ENCODE data around the gene KANK4.

Gene KANK4

GRCh38 chr1:62335656-62336055 lies 16.4 kb upstream of the KANK4 start:
- TF ChIP-seq NFIC (IDR thresholded peaks at IDR 0.05) (no peak), TAF1 (IDR thresholded peaks at IDR 0.05; ENCODE audit: low read depth) (no peak), REST (IDR thresholded peaks at IDR 0.05; ENCODE audit: low read depth) (no peak), FOXM1 (IDR thresholded peaks at IDR 0.05; ENCODE audit: borderline replicate concordance, low read depth) (no peak), YY1 (IDR thresholded peaks at IDR 0.05; ENCODE audit: low read depth) (no peak), EGR1 (IDR thresholded peaks at IDR 0.05) (no peak), TEAD4 (IDR thresholded peaks at IDR 0.05) (no peak), CREB1 (IDR thresholded peaks at IDR 0.05; ENCODE audit: low read depth) (no peak), TCF12 (IDR thresholded peaks at IDR 0.05; ENCODE audit: low read depth) (no peak), CEBPB (IDR thresholded peaks at IDR 0.05) (no peak), ZBTB7A (IDR thresholded peaks at IDR 0.05; ENCODE audit: low read depth) (no peak), RAD21 (IDR thresholded peaks at IDR 0.05; ENCODE audit: low read depth) (no peak)
- TF ChIP-seq, protein P1, sequence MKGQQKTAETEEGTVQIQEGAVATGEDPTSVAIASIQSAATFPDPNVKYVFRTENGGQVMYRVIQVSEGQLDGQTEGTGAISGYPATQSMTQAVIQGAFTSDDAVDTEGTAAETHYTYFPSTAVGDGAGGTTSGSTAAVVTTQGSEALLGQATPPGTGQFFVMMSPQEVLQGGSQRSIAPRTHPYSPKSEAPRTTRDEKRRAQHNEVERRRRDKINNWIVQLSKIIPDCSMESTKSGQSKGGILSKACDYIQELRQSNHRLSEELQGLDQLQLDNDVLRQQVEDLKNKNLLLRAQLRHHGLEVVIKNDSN (IDR thresholded peaks at IDR 0.05): no peak

- no peak for TF ChIP-seq NFIC (IDR thresholded peaks at IDR 0.05)
- TF ChIP-seq ZBTB7A (IDR thresholded peaks at IDR 0.05; ENCODE audit: low read depth): no peak
- TF ChIP-seq CREB1 (IDR thresholded peaks at IDR 0.05; ENCODE audit: low read depth): no peak
- TF ChIP-seq, protein P2, sequence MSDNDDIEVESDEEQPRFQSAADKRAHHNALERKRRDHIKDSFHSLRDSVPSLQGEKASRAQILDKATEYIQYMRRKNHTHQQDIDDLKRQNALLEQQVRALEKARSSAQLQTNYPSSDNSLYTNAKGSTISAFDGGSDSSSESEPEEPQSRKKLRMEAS (IDR thresholded peaks at IDR 0.05): no peak
- TF ChIP-seq YY1 (IDR thresholded peaks at IDR 0.05; ENCODE audit: low read depth): no peak
- no peak for TF ChIP-seq EP300 (IDR thresholded peaks at IDR 0.05; ENCODE audit: borderline replicate concordance)
- no peak for TF ChIP-seq CEBPB (IDR thresholded peaks at IDR 0.05)
- TF ChIP-seq RAD21 (IDR thresholded peaks at IDR 0.05; ENCODE audit: low read depth): no peak
- no peak for TF ChIP-seq FOXM1 (IDR thresholded peaks at IDR 0.05; ENCODE audit: borderline replicate concordance, low read depth)
- TF ChIP-seq EGR1 (IDR thresholded peaks at IDR 0.05): no peak
- TF ChIP-seq TEAD4 (IDR thresholded peaks at IDR 0.05): no peak
- no peak for TF ChIP-seq TAF1 (IDR thresholded peaks at IDR 0.05; ENCODE audit: low read depth)
- no peak for TF ChIP-seq TCF12 (IDR thresholded peaks at IDR 0.05; ENCODE audit: low read depth)
- no peak for TF ChIP-seq REST (IDR thresholded peaks at IDR 0.05; ENCODE audit: low read depth)
- TF ChIP-seq, protein P1 (IDR thresholded peaks at IDR 0.05): no peak
Observed at GRCh38 chr1:62334434-62334985, 15.3 kb upstream of the KANK4 start.

DNA sequence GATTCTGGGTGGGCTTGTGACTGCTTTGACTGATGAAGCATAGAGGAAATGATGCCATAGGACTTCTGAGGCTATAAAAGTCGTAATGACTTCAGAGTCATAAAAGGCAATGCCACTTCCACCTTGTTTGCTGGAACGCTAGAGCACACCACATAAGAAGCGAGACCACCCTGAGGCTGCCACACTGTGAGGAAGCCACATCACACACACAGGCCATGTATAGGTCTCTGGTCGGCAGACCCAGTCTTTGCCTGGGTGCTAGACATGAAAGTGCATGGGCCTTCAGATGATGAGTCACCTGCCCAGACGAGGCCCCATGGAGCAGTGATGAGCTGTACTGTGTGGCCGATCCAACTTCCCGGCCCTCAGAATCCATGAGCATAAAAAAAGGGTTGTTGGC lies 14.2 kb upstream of the KANK4 start:
- TF ChIP-seq CEBPB (IDR thresholded peaks at IDR 0.05) (no peak), REST (IDR thresholded peaks at IDR 0.05; ENCODE audit: low read depth) (no peak), NFIC (IDR thresholded peaks at IDR 0.05) (no peak), ZBTB7A (IDR thresholded peaks at IDR 0.05; ENCODE audit: low read depth) (no peak), EGR1 (IDR thresholded peaks at IDR 0.05) (no peak), YY1 (IDR thresholded peaks at IDR 0.05; ENCODE audit: low read depth) (no peak), TEAD4 (IDR thresholded peaks at IDR 0.05) (no peak), TAF1 (IDR thresholded peaks at IDR 0.05; ENCODE audit: low read depth) (no peak), TCF12 (IDR thresholded peaks at IDR 0.05; ENCODE audit: low read depth) (no peak), EP300 (IDR thresholded peaks at IDR 0.05; ENCODE audit: borderline replicate concordance) (no peak), CREB1 (IDR thresholded peaks at IDR 0.05; ENCODE audit: low read depth) (no peak), FOXM1 (IDR thresholded peaks at IDR 0.05; ENCODE audit: borderline replicate concordance, low read depth) (no peak), RAD21 (IDR thresholded peaks at IDR 0.05; ENCODE audit: low read depth) (no peak)
- TF ChIP-seq, protein P2 (IDR thresholded peaks at IDR 0.05): no peak
- TF ChIP-seq, protein P1 (IDR thresholded peaks at IDR 0.05): no peak
